Type B pancreatic cell (in vitro differentiated cells): ENCODE results near the gene PROSER3. TPM values are rescaled to one million over a fixed set of nuclear protein-coding genes. Genes with fewer than 3 reads are reported as not detected.
A peak's percentile ranks its signal among the peaks of the same experiment; 100 is the strongest.

Experiments used
- DNase-seq: peaks from one replicate; pipeline ENCODE4 v3.0.0; 2021; ENCODE audit warnings: mixed read lengths; ENCODE audit not compliant: unreplicated experiment; ENCODE audit errors: extremely low spot score
- H3K27ac Mint-ChIP-seq: 2 replicates; pipeline ENCODE4 v1.8.0; 2021; ENCODE audit warnings: mild to moderate bottlenecking, mixed read lengths
- H3K27me3 Mint-ChIP-seq: 2 replicates; pipeline ENCODE4 v1.8.0; 2021; ENCODE audit warnings: mixed read lengths
- H3K36me3 Mint-ChIP-seq: 2 replicates; pipeline ENCODE4 v1.8.0; 2021; ENCODE audit warnings: mixed read lengths
- H3K4me1 Mint-ChIP-seq: one replicate; pipeline ENCODE4 v1.8.0; 2021; ENCODE audit warnings: mixed read lengths; ENCODE audit not compliant: unreplicated experiment
- H3K4me3 Mint-ChIP-seq: 2 replicates; pipeline ENCODE4 v1.8.0; 2021; ENCODE audit warnings: mild to moderate bottlenecking, mixed read lengths
- H3K9me3 Mint-ChIP-seq: 2 replicates; pipeline ENCODE4 v1.8.0; 2021; ENCODE audit warnings: mixed read lengths
- CTCF ChIP-seq: fragments of 200-600 bp; sonication (generic); conservative IDR thresholded peaks from 2 replicates; pipeline ENCODE4 v1.5.0; 2021; ENCODE audit warnings: antibody characterized with exemption, mild to moderate bottlenecking
- total RNA-seq: library from RNA; stranded (reverse); gene quantifications from 2 replicates; pipeline ENCODE4 v1.2.1, GENCODE V29; 2021; ENCODE audit warnings: low replicate concordance

PROSER3 gene
- total RNA-seq, 1 donor from 2014 or later = 48.0 TPM

GRCh38 chr19:35739275-35740107 is 18.5 kb upstream of the PROSER3 start:
- TF ChIP-seq CTCF = no peak

GRCh38 chr19:35740108-35740422 is 17.9 kb upstream of the PROSER3 start:
- no peak for DNase-seq
- no peak for TF ChIP-seq CTCF
- H3K36me3 Mint-ChIP-seq = peaks cover 4% of the 10 kb centered on the region
- peak overlapping the region; percentile 90 for H3K4me3 Mint-ChIP-seq
- peak overlapping the region; percentile 82 for H3K27ac Mint-ChIP-seq
- H3K27me3 Mint-ChIP-seq = no peaks in the 10 kb centered on the region
- H3K4me1 Mint-ChIP-seq = peaks cover 8% of the 10 kb centered on the region
- no peaks in the 10 kb centered on the region for H3K9me3 Mint-ChIP-seq

More at GRCh38 chr19:35739275-35740107, 18.5 kb upstream of the PROSER3 start:
- Mint-ChIP-seq H3K27ac (no peak overlapping the region), H3K9me3 (no peaks in the 10 kb centered on the region), H3K4me1 (peaks cover 6% of the 10 kb centered on the region), H3K36me3 (peaks cover 4% of the 10 kb centered on the region), H3K4me3 (peak overlapping the region; percentile 68), H3K27me3 (no peaks in the 10 kb centered on the region)
- DNase-seq = no peak

- H3K36me3 Mint-ChIP-seq = peaks cover 4% of the 10 kb centered on the region
- H3K27ac Mint-ChIP-seq = peak overlapping the region; percentile 82
- H3K4me1 Mint-ChIP-seq = peaks cover 13% of the 10 kb centered on the region
- no peaks in the 10 kb centered on the region for H3K9me3 Mint-ChIP-seq
- no peak for TF ChIP-seq CTCF
- H3K4me3 Mint-ChIP-seq = peak overlapping the region; percentile 90
- H3K27me3 Mint-ChIP-seq = no peaks in the 10 kb centered on the region
- peak; percentile 98 for DNase-seq
Measured at GRCh38 chr19:35740423-35741202, 17.4 kb upstream of the PROSER3 start.

- Mint-ChIP-seq H3K4me3 (peak overlapping the region; percentile 90), H3K9me3 (no peaks in the 10 kb centered on the region), H3K27me3 (no peaks in the 10 kb centered on the region), H3K4me1 (peaks cover 14% of the 10 kb centered on the region), H3K27ac (peak overlapping the region; percentile 82), H3K36me3 (peaks cover 4% of the 10 kb centered on the region)
- peak; percentile 62 for TF ChIP-seq CTCF
- no peak for DNase-seq
Measured at GRCh38 chr19:35741203-35741515, 16.8 kb upstream of the PROSER3 start.

GRCh38 chr19:35742121-35742724 is 15.8 kb upstream of the PROSER3 start, which contains the start of gene IGFLR1:
TSS of gene IGFLR1 (minus strand) at chr19:35742452. CDS start at chr19:35741180, 1,272 bp downstream.
- Mint-ChIP-seq H3K4me3 (peak within 1 kb of the TSS; percentile 55), H3K4me1 (peaks cover 16% of the 10 kb centered on the region), H3K9me3 (no peaks in the 10 kb centered on the region), H3K36me3 (peaks cover 4% of the 10 kb centered on the region), H3K27ac (peak within 1 kb of the TSS; percentile 53), H3K27me3 (no peaks in the 10 kb centered on the region)
- DNase-seq = no peak
- no peak for TF ChIP-seq CTCF
